Measurements from ENCODE around the gene SPAG4.

The SPAG4 gene

DNA sequence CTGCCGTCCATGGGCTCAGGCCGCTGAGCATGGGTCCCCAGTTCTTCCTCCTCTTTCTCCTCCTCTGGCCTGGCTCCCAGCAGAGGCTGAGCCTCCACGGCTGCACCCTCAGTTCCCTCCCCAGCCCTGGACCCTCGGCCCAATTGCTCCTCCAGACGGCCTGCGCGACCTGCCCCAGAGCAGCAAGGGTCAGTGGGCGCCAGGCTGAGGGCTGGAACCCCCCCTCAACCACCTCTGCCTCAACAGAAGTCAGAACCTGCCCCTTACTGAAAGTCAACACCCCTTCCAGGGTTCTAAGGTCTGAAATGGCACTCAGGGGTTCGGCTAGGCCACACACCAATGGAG, 15.9 kb upstream of the SPAG4 start:
- DNase-seq (ENCODE audit: low read depth): no peak

DNA sequence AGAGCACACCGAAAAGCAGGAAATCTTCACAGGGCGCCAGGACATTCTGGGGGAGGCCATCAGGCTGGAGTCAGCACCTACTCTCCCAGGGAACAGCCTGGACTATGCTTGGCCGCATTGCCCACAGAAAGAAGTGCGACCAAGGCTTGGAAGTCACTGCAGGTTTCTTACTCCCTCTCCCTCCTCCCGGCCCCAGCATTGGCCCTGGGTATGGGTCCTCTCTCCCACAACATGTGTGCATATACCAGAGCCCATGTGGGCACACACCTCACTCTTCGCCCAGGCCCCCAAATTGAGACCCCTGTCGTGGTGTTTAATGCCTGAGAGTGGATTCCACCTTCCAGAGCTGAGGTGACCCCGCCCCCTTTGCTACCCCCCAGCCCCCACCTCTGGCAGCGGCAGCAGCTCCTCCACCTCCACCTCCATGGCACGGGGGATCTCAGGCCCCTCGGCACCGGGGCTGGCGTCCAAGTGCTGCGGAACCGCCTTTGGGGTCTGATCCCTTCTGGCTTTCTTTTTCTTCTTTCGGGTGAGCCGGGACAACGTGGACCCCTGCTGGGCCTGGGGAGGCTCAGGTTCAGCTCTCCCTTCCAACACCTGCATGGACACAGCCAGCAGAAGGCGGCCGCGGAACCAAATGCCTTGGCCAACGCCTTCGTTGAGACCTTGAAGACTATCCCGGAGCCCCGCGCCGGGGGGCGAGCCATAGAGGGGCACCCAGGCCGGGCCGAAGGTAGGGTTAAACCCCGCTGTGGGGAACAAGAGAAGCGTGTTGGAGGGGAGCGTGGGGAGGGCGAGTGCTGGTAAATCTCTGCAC, 15.2 kb upstream of the SPAG4 start:
- no peak for DNase-seq (ENCODE audit: low read depth)

DNA sequence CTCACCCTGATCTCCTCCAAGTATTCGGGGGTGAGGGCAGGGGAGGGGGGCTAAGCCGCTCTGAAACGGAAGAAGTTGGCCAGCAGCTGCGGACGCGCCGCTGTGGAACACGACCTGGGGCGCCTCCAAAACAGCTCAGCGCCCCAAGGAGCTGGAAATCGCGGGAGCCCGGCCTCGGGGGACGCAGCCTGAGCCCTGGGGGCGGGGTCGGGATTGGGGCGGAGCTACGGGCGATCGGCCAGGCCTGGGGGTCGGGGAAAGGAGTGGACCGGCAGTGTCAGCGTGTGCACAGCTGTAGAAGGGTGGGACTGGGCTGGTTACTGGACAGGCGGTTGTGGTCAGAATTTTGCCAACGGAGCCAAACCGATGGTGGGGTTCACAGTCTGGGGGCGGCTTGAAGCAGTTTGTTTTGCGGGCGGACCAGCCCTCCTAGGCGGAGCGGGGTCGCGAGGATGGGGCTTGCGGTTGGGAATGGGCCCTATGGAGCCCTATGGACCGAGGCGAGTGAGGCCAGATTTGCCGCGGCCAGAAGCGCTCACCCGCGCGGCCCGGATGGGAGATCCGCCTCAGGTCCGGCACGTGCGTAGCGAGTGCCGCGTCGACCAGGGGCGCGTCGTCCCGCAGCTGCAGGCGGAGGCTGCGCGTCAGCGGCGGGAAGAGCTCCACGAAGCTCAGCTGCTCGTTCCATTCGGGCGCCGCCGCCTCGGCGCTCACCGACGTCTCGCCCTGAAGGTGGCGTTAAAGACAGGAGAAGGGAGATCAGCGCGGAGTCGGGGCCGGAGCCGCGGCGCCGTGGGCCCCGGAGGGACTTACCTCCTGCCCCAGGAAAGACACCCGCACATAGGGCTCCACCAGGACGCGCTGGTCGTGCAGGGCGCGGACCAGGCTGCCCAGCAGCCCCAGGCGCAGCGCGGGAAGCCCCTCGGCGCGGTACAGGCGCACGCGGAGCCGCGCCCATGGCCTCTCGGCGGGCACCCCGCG, 14.3 kb upstream of the SPAG4 start:
- peak; percentile 73 for DNase-seq (ENCODE audit: low read depth)

DNA sequence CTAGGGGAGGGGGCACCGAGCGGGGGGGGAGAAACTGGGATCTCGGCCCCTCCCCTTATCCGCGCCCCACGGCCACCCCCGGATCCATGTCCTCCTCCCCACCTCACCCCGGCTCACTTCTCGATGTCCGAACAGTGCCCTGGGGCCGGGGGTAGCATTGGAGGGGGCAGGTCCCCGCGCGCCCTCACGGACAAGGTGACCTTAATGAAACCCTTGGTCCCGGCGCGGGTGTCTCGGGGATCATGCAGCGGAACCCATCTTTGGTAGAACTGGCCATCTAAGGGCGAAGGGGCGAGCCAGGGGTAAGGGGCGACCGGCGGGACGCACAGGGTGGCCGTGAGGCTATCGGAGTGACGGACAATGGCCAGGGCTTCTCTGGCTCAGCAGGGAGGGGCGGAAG, 13.6 kb upstream of the SPAG4 start:
- DNase-seq (ENCODE audit: low read depth): no peak

DNA sequence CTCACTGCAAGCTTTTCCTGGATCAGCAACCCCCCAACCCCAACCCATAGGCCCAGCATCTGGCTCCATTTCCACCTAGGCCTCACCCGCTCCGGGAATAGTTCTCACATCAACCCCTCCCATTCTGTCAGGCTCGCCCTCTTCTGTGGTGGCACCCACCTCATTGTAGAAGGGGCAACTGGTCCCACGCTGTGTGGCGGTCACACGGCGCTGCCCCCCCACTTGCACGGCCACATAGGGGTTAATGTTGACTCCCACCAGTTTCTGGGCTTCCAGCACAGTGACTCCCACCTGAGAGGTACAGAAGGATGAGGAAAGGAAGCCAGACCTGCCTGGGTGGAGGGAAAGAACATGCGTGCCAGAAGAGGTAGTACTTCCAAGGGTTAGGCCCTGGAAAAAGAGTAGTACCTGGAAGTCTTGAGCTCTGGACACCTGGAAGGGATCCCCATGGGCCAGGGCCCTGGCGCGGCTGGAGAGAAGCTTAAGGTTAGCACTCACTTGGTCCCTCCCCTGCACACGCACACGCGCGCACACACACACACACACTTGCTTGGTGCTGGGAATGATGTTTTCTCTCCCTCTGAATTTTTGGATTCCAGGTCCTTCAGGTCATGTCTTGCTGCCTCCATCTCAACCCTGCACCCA, 12.7 kb upstream of the SPAG4 start:
- no peak for DNase-seq (ENCODE audit: low read depth)

DNA sequence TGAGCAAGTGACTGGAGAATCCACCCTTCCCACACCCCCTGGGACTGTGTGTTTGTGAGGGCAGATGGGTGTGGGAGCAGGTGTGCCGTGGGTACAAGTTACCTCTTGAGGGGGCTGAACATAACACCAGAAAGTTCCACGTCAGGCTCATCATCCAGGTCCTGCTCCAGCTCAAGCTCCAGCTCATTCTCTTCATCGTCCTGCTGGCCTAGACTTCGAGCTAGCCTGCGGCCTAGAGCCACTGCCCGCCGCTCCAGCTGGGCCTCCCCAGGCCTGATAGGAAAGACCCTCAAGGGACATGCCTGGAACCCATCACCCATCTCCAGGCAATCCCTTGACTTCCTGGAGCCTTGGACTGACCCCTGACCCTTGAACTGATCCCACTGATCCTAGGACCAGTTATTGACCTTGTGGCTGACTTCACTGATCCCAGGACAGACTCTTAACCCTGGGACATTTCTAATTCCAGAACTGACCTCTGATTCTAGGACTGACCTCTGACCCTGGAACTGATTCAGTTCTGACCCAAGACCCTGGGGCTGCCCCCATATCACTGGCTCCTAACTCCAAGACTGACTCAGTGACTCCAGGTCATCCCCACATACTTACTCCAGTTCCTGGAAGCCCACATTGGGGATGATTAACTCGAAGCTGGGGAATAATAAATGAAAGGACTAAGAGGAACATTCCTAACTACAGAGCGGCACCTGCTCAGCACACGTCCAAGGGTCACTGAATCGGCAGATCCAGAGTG, 11.8 kb upstream of the SPAG4 start:
- DNase-seq (ENCODE audit: low read depth): no peak

DNA sequence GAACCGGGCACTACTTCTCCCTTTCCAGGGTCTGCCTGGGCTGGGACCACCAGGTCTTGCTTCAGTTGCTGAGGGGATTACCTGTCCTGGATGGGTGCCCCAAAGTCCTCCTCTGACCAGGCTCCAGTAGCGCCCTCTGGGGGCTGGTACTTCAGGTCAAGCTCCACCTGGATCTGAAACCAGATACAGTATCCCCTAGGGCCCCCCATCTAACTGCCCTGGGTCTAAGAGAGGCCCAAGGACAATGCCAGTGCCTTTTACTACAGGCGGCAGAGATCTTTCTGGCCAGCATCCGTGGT, 11.2 kb upstream of the SPAG4 start:
- DNase-seq (ENCODE audit: low read depth): peak; percentile 15

DNA sequence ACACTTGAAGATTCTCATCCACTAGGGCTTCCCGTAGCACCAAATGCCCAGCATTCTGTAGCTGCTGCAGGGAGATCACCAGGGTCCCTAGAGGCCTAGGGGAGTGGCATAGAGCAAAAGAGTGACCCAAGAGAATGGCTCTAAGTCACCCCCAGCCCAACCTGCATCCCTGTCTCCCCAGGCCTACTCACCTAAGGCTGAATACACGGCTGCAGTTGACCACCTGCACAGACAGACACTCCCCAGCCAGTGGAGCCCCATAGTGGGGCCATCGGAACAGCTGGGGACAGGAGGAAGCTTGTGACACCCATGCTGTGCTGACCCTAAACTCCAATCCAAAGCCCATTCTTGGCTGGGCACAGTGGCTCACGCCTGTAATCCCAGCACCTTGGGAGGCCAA, 9.5 kb upstream of the SPAG4 start:
- DNase-seq (ENCODE audit: low read depth): no peak

- DNase-seq (ENCODE audit: low read depth): no peak
Measured at GRCh38 chr20:35607003-35607735, 8.5 kb upstream of the SPAG4 start.

DNA sequence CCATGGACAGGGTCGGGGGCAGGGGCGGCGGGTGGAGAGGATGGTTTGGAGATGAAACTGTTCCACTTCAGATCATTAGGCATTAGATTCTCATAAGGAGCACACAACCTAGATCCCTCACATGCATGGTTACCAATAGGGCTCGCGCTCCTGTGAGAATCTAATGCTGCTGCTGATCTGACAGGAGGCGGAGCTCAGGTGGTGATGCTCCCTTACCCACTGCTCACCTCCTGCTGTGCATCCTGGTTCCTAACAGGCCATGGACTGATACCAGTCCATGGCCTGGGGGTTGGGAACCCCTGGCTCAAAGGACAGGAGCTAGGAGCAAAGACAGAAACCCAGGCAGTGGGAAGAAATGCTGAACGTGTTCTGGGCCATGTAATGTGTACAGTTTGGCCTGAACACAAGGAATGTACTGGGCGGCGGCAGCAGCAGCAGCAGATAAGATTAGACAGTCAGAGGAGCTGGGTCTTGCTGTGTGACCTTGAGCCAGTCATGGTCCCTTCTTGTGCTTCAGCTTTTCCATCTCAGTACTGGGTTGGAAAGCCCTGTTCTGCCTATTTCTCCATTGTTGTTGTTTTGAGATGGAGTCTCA, 4.7 kb upstream of the SPAG4 start:
- DNase-seq (ENCODE audit: low read depth): no peak

DNA sequence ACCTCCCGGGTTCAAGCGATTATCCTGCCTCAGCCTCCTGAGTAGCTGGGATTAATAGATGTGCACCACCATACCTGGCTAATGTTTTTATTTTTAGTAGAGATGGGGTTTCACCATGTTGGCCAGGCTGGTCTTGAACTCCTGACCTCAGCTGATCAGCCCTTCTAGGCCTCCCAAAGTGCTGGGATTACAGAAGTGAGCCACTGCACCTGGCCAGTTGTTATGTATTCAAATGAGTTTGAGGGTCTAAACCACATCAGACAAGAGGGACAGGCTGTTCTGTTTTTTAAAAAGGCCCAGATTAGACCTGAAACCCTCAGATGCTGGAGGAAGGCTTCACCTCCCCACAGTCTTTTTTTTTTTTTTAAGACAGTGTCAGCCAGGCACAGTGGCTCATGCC, 4.1 kb upstream of the SPAG4 start:
- DNase-seq (ENCODE audit: low read depth): no peak

DNA sequence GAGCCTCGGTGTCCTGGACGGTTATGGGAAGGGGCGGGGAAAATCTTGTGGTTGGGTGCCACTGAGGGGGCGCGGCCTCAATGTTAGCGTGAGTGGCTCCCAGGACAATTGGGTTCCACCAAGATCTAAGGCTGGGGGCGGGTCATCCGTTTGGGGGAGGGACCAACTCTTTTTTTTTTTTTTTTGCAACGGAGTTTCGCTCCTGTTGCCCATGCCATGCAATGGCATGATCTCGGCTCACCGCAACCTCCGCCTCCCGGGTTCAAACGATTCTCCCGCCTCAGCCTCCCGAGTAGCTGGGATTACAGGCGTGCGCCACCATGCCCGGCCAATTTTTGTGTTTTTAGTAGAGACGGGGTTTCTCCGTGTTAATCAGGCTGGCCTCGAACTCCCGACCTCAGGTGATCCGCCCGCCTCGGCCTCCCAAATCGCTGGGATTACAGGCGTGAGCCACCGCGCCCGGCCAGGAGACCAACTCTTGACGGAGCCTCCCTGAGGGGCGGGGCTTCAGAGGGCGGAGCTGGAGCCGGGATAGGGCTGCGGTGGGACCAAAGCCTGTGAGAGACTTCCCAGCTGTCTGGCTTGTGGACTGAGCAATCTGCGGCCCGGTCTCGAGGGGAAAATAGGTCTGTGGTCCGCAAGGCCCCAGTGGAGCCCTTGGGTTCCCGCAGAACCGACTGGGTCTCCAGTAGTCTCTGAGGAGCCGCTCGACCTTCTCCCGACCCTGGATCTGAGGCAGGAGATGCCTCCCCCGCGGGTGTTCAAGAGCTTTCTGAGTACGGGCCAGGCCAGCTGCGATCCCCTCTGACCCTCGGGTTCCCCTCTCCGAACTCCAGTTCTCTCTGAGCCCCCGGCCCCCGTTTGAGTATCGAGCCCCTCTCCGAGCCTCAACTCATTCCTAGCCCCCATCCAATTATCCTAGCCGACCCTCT, 1.1 kb downstream of the SPAG4 start:
- DNase-seq (ENCODE audit: low read depth): peak; percentile 100

GRCh38 chr20:35617397-35618262, 2.0 kb downstream of the SPAG4 start:
- DNase-seq (ENCODE audit: low read depth): peak; percentile 76

DNA sequence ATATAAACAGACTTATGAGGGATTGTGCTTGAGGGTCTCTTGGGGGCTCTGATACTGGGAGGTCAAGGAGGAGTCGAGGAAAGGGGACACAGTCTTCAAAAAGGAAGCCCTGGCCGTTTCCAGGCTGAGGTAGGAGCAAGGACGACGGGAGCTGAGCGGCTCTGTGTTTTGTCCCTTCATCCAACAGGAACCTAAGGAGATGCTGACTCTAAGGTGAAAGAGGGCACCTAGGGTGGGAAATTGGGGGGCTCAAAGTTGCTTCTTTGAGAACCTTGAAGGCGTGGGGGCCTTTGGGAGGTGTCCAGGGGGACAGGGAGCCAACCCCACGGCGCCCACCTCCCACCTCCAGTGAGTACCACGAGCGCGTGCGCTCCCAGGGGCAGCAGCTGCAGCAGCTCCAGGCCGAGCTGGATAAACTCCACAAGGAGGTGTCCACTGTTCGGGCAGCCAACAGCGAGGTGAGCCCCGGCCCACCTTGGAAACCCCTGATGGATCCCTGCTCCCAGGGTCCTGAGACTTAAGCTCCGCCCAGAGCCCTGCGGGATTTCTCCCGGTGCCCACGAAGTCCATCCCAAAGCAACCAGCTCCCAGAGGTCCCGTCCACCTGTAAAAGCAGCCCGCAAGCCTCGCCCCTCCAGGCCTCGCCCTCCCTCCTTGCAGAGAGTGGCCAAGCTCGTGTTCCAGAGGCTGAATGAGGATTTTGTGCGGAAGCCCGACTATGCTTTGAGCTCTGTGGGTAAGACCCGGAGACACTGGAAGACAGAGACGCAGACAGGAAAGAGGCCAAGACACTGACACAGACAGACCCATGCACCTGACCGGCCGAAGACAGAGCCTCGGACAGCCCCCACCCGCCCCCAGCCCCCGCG, 2.9 kb downstream of the SPAG4 start:
- DNase-seq (ENCODE audit: low read depth): peak; percentile 44

DNA sequence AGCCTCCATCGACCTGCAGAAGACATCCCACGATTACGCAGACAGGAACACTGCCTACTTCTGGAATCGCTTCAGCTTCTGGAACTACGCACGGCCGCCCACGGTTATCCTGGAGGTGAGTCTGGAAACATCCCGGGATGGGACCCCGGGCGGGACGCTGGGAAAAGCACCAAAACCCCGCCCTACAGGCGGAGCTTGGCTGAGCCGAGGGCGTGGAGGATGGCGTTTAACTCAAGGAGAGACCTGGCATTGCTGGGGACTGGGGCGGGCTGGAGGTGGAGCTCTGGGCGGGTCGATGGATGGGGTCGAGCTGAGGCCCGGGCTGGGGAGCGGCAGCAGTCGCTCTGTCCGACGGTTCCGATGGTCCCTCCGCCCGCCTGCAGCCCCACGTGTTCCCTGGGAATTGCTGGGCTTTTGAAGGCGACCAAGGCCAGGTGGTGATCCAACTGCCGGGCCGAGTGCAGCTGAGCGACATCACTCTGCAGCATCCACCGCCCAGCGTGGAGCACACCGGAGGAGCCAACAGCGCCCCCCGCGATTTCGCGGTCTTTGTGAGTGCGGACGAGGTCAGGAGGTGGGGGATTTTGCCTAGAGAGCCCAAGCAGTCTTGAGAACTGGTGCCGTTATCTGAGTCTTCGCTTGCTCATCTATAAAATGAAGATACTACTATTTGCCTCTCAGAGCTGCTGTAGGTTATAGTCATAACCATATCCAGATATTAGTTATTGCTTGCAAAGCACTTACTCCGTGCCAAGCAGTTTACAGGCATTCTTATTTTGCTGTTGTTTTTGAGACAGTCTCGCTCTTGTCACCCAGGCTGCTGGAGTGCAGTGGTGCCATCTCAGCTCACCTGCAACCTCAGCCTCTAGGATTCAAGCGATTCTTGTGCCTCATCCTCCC, 3.8 kb downstream of the SPAG4 start:
- DNase-seq (ENCODE audit: low read depth): peak; percentile 88

- no peak for DNase-seq (ENCODE audit: low read depth)
Measured at GRCh38 chr20:35620818-35621559, 5.4 kb downstream of the SPAG4 start.
